ENCODE results near the gene MVB12A. TPM values are rescaled to one million over a fixed set of nuclear protein-coding genes. Genes with fewer than 3 reads are reported as not detected.
A peak's percentile ranks its signal among the peaks of the same experiment; 100 is the strongest.

Gene MVB12A
- total and polyA plus RNA-seq, 2 donors: 25.7 to 66.4 TPM

GRCh38 chr19:17460372-17461230, 40.8 kb downstream of the MVB12A start, which contains the start of gene NXNL1:
Gene NXNL1 (minus strand): TSS chr19:17460926. CDS start chr19:17460869, 57 bp downstream.
- DNase-seq (ENCODE audit: extremely low spot score): no peak
- WGBS: 84% methylated on average over 26 of the region's 26 CpGs
- no peak within 1 kb of the TSS for H3K27ac ChIP-seq (ENCODE audit: low read depth)
- no peaks in the 10 kb centered on the region for H3K36me3 ChIP-seq (ENCODE audit: insufficient read depth)
- H3K4me3 ChIP-seq (ENCODE audit: low read depth, low read length): no peak within 1 kb of the TSS
- no peaks in the 10 kb centered on the region for H3K4me1 ChIP-seq (ENCODE audit: insufficient read depth)

- no peak overlapping the region for H3K4me3 ChIP-seq (ENCODE audit: low read depth, low read length)
- no peak overlapping the region for H3K27ac ChIP-seq (ENCODE audit: low read depth)
- WGBS: 44% methylated on average over 6 of the region's 6 CpGs
- peaks cover under 1% of the 10 kb centered on the region for H3K4me1 ChIP-seq (ENCODE audit: insufficient read depth)
- no peak for DNase-seq (ENCODE audit: extremely low spot score)
- no peaks in the 10 kb centered on the region for H3K36me3 ChIP-seq (ENCODE audit: insufficient read depth)
Measured at GRCh38 chr19:17466487-17466850, 46.6 kb downstream of the MVB12A start.

GRCh38 chr19:17467471-17468301, 47.8 kb downstream of the MVB12A start:
- Histone ChIP-seq H3K4me3 (ENCODE audit: low read depth, low read length) (no peak overlapping the region), H3K27ac (ENCODE audit: low read depth) (no peak overlapping the region), H3K4me1 (ENCODE audit: insufficient read depth) (peaks cover 2% of the 10 kb centered on the region), H3K36me3 (ENCODE audit: insufficient read depth) (no peaks in the 10 kb centered on the region)
- WGBS: 74% methylated on average over 12 of the region's 12 CpGs
- DNase-seq (ENCODE audit: extremely low spot score): no peak

GRCh38 chr19:17468302-17469091, 48.6 kb downstream of the MVB12A start:
- Histone ChIP-seq H3K27ac (ENCODE audit: low read depth) (no peak overlapping the region), H3K4me1 (ENCODE audit: insufficient read depth) (peaks cover 2% of the 10 kb centered on the region), H3K36me3 (ENCODE audit: insufficient read depth) (no peaks in the 10 kb centered on the region), H3K4me3 (ENCODE audit: low read depth, low read length) (peak overlapping the region; percentile 61)
- DNase-seq (ENCODE audit: extremely low spot score): no peak
- WGBS: 58% methylated on average over 25 of the region's 25 CpGs

GRCh38 chr19:17469092-17469480, 49.2 kb downstream of the MVB12A start:
- peak overlapping the region; percentile 61 for H3K4me3 ChIP-seq (ENCODE audit: low read depth, low read length)
- peaks cover 2% of the 10 kb centered on the region for H3K4me1 ChIP-seq (ENCODE audit: insufficient read depth)
- H3K27ac ChIP-seq (ENCODE audit: low read depth): no peak overlapping the region
- no peak for DNase-seq (ENCODE audit: extremely low spot score)
- 9% methylated on average over 19 of the region's 19 CpGs for WGBS
- H3K36me3 ChIP-seq (ENCODE audit: insufficient read depth): no peaks in the 10 kb centered on the region

- Histone ChIP-seq H3K4me3 (ENCODE audit: low read depth, low read length) (peak overlapping the region; percentile 61), H3K36me3 (ENCODE audit: insufficient read depth) (no peaks in the 10 kb centered on the region), H3K27ac (ENCODE audit: low read depth) (peak overlapping the region; percentile 74), H3K4me1 (ENCODE audit: insufficient read depth) (peaks cover 2% of the 10 kb centered on the region)
- under 1% methylated on average over 31 of the region's 31 CpGs for WGBS
- DNase-seq (ENCODE audit: extremely low spot score): peak; percentile 87
Measured at GRCh38 chr19:17469481-17470067, 49.7 kb downstream of the MVB12A start.

GRCh38 chr19:17470068-17470841, 50.4 kb downstream of the MVB12A start, which contains the start of gene SLC27A1:
Gene SLC27A1 (plus strand): TSS chr19:17470524. CDS start chr19:17470541, 17 bp downstream.
- WGBS: under 1% methylated on average over 67 of the region's 67 CpGs
- Histone ChIP-seq H3K27ac (ENCODE audit: low read depth) (peak within 1 kb of the TSS; percentile 74), H3K4me3 (ENCODE audit: low read depth, low read length) (peak within 1 kb of the TSS; percentile 61), H3K36me3 (ENCODE audit: insufficient read depth) (no peaks in the 10 kb centered on the region), H3K4me1 (ENCODE audit: insufficient read depth) (peaks cover 2% of the 10 kb centered on the region)
- DNase-seq (ENCODE audit: extremely low spot score): peak; percentile 98

- peaks cover 2% of the 10 kb centered on the region for H3K4me1 ChIP-seq (ENCODE audit: insufficient read depth)
- DNase-seq (ENCODE audit: extremely low spot score): no peak
- H3K36me3 ChIP-seq (ENCODE audit: insufficient read depth): no peaks in the 10 kb centered on the region
- no peak overlapping the region for H3K4me3 ChIP-seq (ENCODE audit: low read depth, low read length)
- WGBS: 55% methylated on average over 12 of the region's 12 CpGs
- H3K27ac ChIP-seq (ENCODE audit: low read depth): no peak overlapping the region
Measured at GRCh38 chr19:17471410-17472125, 51.7 kb downstream of the MVB12A start.

GRCh38 chr19:17473041-17473440, 53.2 kb downstream of the MVB12A start:
- no peak overlapping the region for H3K4me3 ChIP-seq (ENCODE audit: low read depth, low read length)
- no peak overlapping the region for H3K27ac ChIP-seq (ENCODE audit: low read depth)
- H3K4me1 ChIP-seq (ENCODE audit: insufficient read depth): peaks cover 2% of the 10 kb centered on the region
- no peak for DNase-seq (ENCODE audit: extremely low spot score)
- WGBS: 84% methylated on average over 9 of the region's 9 CpGs
- no peaks in the 10 kb centered on the region for H3K36me3 ChIP-seq (ENCODE audit: insufficient read depth)

Data from urinary bladder (tissue), 4 donors.